Myocyte (in vitro differentiated cells): ENCODE measurements around the gene C3. TPM values are rescaled to one million over a fixed set of nuclear protein-coding genes. Genes with fewer than 3 reads are reported as not detected.

ENCODE experiments used
- DNase-seq: peaks from one replicate; pipeline ENCODE4 v3.0.0-alpha.2; 2012; ENCODE audit warnings: low read depth
- total RNA-seq: library from RNA; depleted of rRNA; stranded (reverse); fragments of >200 nt; gene quantifications from 2 replicates; pipeline ENCODE4 v1.2.3, GENCODE V29; 2014

Gene C3
- total RNA-seq, 1 donor from 2014 or later: 2.1 TPM

- no peak for DNase-seq
These were observed 25.5 kb upstream of the C3 start for GRCh38 chr19:6745965-6746364.

GRCh38 chr19:6744381-6745301 is 24.2 kb upstream of the C3 start:
- peak; percentile 81 for DNase-seq

- peak; percentile 24 for DNase-seq
These were observed 23.4 kb upstream of the C3 start for GRCh38 chr19:6743714-6744380.

- no peak for DNase-seq
These were observed 22.6 kb upstream of the C3 start for GRCh38 chr19:6743066-6743465.

- peak; percentile 45 for DNase-seq
These were observed 20.3 kb upstream of the C3 start for GRCh38 chr19:6740589-6741343.

- peak; percentile 63 for DNase-seq
These were observed 19.6 kb upstream of the C3 start for GRCh38 chr19:6739883-6740588.

- DNase-seq: peak; percentile 88
These were observed 19.0 kb upstream of the C3 start, which contains the start of gene TRIP10 for GRCh38 chr19:6739390-6739882. TSS of gene TRIP10 (plus strand) at chr19:6739680. CDS start at chr19:6739762, 82 bp downstream.

- no peak for DNase-seq
These were observed 18.4 kb upstream of the C3 start for GRCh38 chr19:6738787-6739389.

- DNase-seq: peak; percentile 80
These were observed 17.7 kb upstream of the C3 start for GRCh38 chr19:6737873-6738786.

GRCh38 chr19:6737284-6737872 is 16.9 kb upstream of the C3 start, which contains the start of gene GPR108:
TSS of gene GPR108 (minus strand) at chr19:6737580. CDS start at chr19:6737576, 4 bp downstream.
- DNase-seq: peak; percentile 100

- DNase-seq: no peak
These were observed 16.4 kb upstream of the C3 start for GRCh38 chr19:6736917-6737283.

- peak; percentile 81 for DNase-seq
These were observed 15.9 kb upstream of the C3 start for GRCh38 chr19:6736169-6736916.

GRCh38 chr19:6735181-6735911 is 14.9 kb upstream of the C3 start:
- no peak for DNase-seq

GRCh38 chr19:6734096-6734696 is 13.7 kb upstream of the C3 start:
- DNase-seq: no peak

- no peak for DNase-seq
These were observed 13.1 kb upstream of the C3 start for GRCh38 chr19:6733338-6734095.

- no peak for DNase-seq
These were observed 12.4 kb upstream of the C3 start for GRCh38 chr19:6732803-6733337.
